Natural killer cell treated with Interleukin-12 subunit alpha and Interleukin-12 subunit beta and Interleukin-15 and Interleukin-18, amount 100 ng/mL, for 72 hours (primary cell): Measurements from ENCODE around the gene PRIM2. TPM values are rescaled to one million over a fixed set of nuclear protein-coding genes. Genes with fewer than 3 reads are reported as not detected.
"Not testable (repeated sequence)": the region's sequence is repeated elsewhere in the genome, so short reads cannot be mapped to it uniquely, and the experiment has no call there.

Experiments
- ATAC-seq, 2 donors: fragments of 150-1000 bp; cut with Tn5 transposase in 1 of 2; sonication (Bioruptor Pico), chemical (Tn5 transposase) in 1 of 2; 2 replicates each; pipeline ENCODE4 v1.10.0; 2021
- DNase-seq: peaks from one replicate; pipeline ENCODE4 v3.0.0; 2022; ENCODE audit warnings: low spot score
- H3K27ac Mint-ChIP-seq, 2 donors: 1 replicate in 1 of 2; 2 replicates in 1 of 2; pipeline ENCODE4 v1.8.0; 2022; ENCODE audit warnings: mixed read lengths in 2 of 2, mild to moderate bottlenecking in 1 of 2, moderate library complexity in 1 of 2
- H3K27me3 Mint-ChIP-seq, 2 donors: 1 replicate in 1 of 2; 2 replicates in 1 of 2; pipeline ENCODE4 v1.8.0; 2022; ENCODE audit warnings: mixed read lengths in 2 of 2
- H3K36me3 Mint-ChIP-seq: one replicate; pipeline ENCODE4 v1.8.0; 2022; ENCODE audit warnings: mixed read lengths
- H3K4me1 Mint-ChIP-seq, 2 donors: 1 replicate in 1 of 2; 2 replicates in 1 of 2; pipeline ENCODE4 v1.8.0; 2022; ENCODE audit warnings: low read depth in 2 of 2, mixed read lengths in 2 of 2, mild to moderate bottlenecking in 1 of 2
- H3K4me3 Mint-ChIP-seq: one replicate; pipeline ENCODE4 v1.8.0; 2022; ENCODE audit warnings: mixed read lengths
- H3K9me3 Mint-ChIP-seq: 2 replicates; pipeline ENCODE4 v1.8.0; 2022; ENCODE audit warnings: mixed read lengths
- total RNA-seq, 2 donors: library from RNA; stranded (reverse); gene quantifications; one replicate each; pipeline ENCODE4 v1.2.3, GENCODE V29; 2022

The PRIM2 gene
- total RNA-seq, 2 donors from 2014 or later = 29.1 to 57.3 TPM

GRCh38 chr6:57358319-57358718 lies 40.9 kb downstream of the PRIM2 start:
- DNase-seq, H3K36me3 Mint-ChIP-seq, H3K27ac Mint-ChIP-seq, H3K9me3 Mint-ChIP-seq, H3K4me3 Mint-ChIP-seq, ATAC-seq, H3K27me3 Mint-ChIP-seq, H3K4me1 Mint-ChIP-seq: not testable (repeated sequence)

GRCh38 chr6:57359766-57360165 lies 42.3 kb downstream of the PRIM2 start:
- H3K36me3 Mint-ChIP-seq, H3K4me3 Mint-ChIP-seq, DNase-seq, H3K4me1 Mint-ChIP-seq, H3K27me3 Mint-ChIP-seq, ATAC-seq, H3K9me3 Mint-ChIP-seq, H3K27ac Mint-ChIP-seq: not testable (repeated sequence)

GRCh38 chr6:57362340-57362739 lies 44.9 kb downstream of the PRIM2 start:
- not testable (repeated sequence) for H3K9me3 Mint-ChIP-seq

GRCh38 chr6:57365076-57365583 lies 47.7 kb downstream of the PRIM2 start:
- not testable (repeated sequence) for H3K27ac Mint-ChIP-seq, ATAC-seq, H3K9me3 Mint-ChIP-seq, H3K27me3 Mint-ChIP-seq, DNase-seq, H3K4me1 Mint-ChIP-seq, H3K4me3 Mint-ChIP-seq, H3K36me3 Mint-ChIP-seq

More at GRCh38 chr6:57362340-57362739, 44.9 kb downstream of the PRIM2 start:
- H3K36me3 Mint-ChIP-seq, H3K27ac Mint-ChIP-seq, H3K4me1 Mint-ChIP-seq, ATAC-seq, H3K27me3 Mint-ChIP-seq, DNase-seq, H3K4me3 Mint-ChIP-seq: not testable (repeated sequence)

- ATAC-seq, H3K9me3 Mint-ChIP-seq, H3K27me3 Mint-ChIP-seq, H3K36me3 Mint-ChIP-seq, DNase-seq, H3K4me3 Mint-ChIP-seq, H3K4me1 Mint-ChIP-seq, H3K27ac Mint-ChIP-seq: not testable (repeated sequence)
These were observed 51.7 kb downstream of the PRIM2 start for GRCh38 chr6:57368965-57369731.

GRCh38 chr6:57371779-57372178 lies 54.3 kb downstream of the PRIM2 start:
- not testable (repeated sequence) for H3K4me3 Mint-ChIP-seq, H3K27me3 Mint-ChIP-seq, DNase-seq, H3K27ac Mint-ChIP-seq, H3K36me3 Mint-ChIP-seq, H3K9me3 Mint-ChIP-seq, H3K4me1 Mint-ChIP-seq, ATAC-seq

GRCh38 chr6:57374764-57375163 lies 57.3 kb downstream of the PRIM2 start:
- not testable (repeated sequence) for H3K4me1 Mint-ChIP-seq, H3K4me3 Mint-ChIP-seq, H3K27ac Mint-ChIP-seq, H3K36me3 Mint-ChIP-seq, H3K27me3 Mint-ChIP-seq, H3K9me3 Mint-ChIP-seq, DNase-seq, ATAC-seq

GRCh38 chr6:57376083-57376482 lies 58.7 kb downstream of the PRIM2 start:
- H3K4me1 Mint-ChIP-seq, H3K36me3 Mint-ChIP-seq, DNase-seq, ATAC-seq, H3K27me3 Mint-ChIP-seq, H3K27ac Mint-ChIP-seq, H3K9me3 Mint-ChIP-seq, H3K4me3 Mint-ChIP-seq: not testable (repeated sequence)

- H3K9me3 Mint-ChIP-seq, DNase-seq, ATAC-seq, H3K27ac Mint-ChIP-seq, H3K4me3 Mint-ChIP-seq, H3K27me3 Mint-ChIP-seq: not testable (repeated sequence)
- Mint-ChIP-seq H3K4me1 (peaks cover 4 to 13% of the 10 kb centered on the region in 2 donors), H3K36me3 (peaks cover 18% of the 10 kb centered on the region)
These were observed 71.7 kb downstream of the PRIM2 start for GRCh38 chr6:57389038-57389592.

GRCh38 chr6:57390818-57391217 lies 73.4 kb downstream of the PRIM2 start:
- ATAC-seq, DNase-seq, H3K9me3 Mint-ChIP-seq, H3K27me3 Mint-ChIP-seq, H3K4me3 Mint-ChIP-seq, H3K27ac Mint-ChIP-seq: not testable (repeated sequence)
- Mint-ChIP-seq H3K36me3 (peaks cover 30% of the 10 kb centered on the region), H3K4me1 (peaks cover 14 to 29% of the 10 kb centered on the region in 2 donors)

GRCh38 chr6:57392047-57392446 lies 74.6 kb downstream of the PRIM2 start:
- DNase-seq, H3K27ac Mint-ChIP-seq, ATAC-seq, H3K27me3 Mint-ChIP-seq, H3K4me3 Mint-ChIP-seq: not testable (repeated sequence)
- Mint-ChIP-seq H3K9me3 (peaks cover 11% of the 10 kb centered on the region), H3K36me3 (peaks cover 42% of the 10 kb centered on the region), H3K4me1 (peaks cover 24 to 34% of the 10 kb centered on the region in 2 donors)

- H3K4me3 Mint-ChIP-seq, H3K36me3 Mint-ChIP-seq, H3K27me3 Mint-ChIP-seq, H3K27ac Mint-ChIP-seq, H3K9me3 Mint-ChIP-seq, ATAC-seq, DNase-seq: not testable (repeated sequence)
- H3K4me1 Mint-ChIP-seq = peaks cover 13 to 18% of the 10 kb centered on the region in 2 donors
These were observed 101.9 kb downstream of the PRIM2 start for GRCh38 chr6:57419341-57419740.

GRCh38 chr6:57421503-57421902 lies 104.1 kb downstream of the PRIM2 start:
- H3K9me3 Mint-ChIP-seq = no peaks in the 10 kb centered on the region
- no peak overlapping the region for H3K27ac Mint-ChIP-seq
- peaks cover 13 to 18% of the 10 kb centered on the region in 2 donors for H3K4me1 Mint-ChIP-seq
- H3K36me3 Mint-ChIP-seq = peaks cover 5% of the 10 kb centered on the region
- DNase-seq (no peak), ATAC-seq (no peak)
- H3K27me3 Mint-ChIP-seq = no peaks in the 10 kb centered on the region
- no peak overlapping the region for H3K4me3 Mint-ChIP-seq

- Mint-ChIP-seq H3K4me1 (peaks cover 13 to 18% of the 10 kb centered on the region in 2 donors), H3K9me3 (no peaks in the 10 kb centered on the region), H3K36me3 (peaks cover 5% of the 10 kb centered on the region), H3K27ac (no peak overlapping the region), H3K27me3 (no peaks in the 10 kb centered on the region), H3K4me3 (no peak overlapping the region)
- DNase-seq = no peak
- ATAC-seq = no peak
These were observed 106.0 kb downstream of the PRIM2 start for GRCh38 chr6:57423468-57423867.
